T47D (cell line): ENCODE data around the gene TOR3A.

Experiments used
- DNase-seq, 2 experiments: peaks; one replicate each; pipeline versions ENCODE4 v3.0.0 to v3.0.0-alpha.2; 2011 to 2012; ENCODE audit warnings: low read depth in 1 of 2, low spot score in 1 of 2
- JUND ChIP-seq: IDR thresholded peaks from 2 replicates; pipeline ENCODE4 v1.6.1; 2012; ENCODE audit warnings: low read depth
- in situ Hi-C: cut with HindIII; loops from 2 replicates; pipeline ENCODE4 v1.10.0; 2016; ENCODE audit warnings: low sequenced_read_pairs, low pct_unique_long_range_greater_than_20kb

The TOR3A gene

DNA sequence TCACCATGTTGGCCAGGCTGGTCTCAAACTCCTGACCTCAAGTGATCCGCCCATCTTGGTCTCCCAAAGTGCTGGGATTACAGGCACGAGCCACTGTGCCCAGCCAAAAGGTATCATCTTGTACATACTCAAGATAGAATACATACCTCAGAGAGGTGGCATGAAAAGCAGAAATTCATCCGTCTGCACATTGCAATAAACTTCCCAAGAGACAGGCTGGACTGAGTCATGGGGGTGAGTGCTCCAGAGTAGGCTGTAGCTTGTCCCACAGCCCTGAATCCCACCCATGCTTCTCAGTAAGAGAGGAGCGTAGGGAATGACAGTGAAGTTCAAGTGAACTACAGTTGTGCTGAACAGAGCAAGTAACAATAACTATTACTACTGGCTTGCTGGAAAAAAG is 19.7 kb downstream of the TOR3A start:
- TF ChIP-seq JUND = no peak
- in situ Hi-C loops = no loop called here
- DNase-seq = no peak

DNA sequence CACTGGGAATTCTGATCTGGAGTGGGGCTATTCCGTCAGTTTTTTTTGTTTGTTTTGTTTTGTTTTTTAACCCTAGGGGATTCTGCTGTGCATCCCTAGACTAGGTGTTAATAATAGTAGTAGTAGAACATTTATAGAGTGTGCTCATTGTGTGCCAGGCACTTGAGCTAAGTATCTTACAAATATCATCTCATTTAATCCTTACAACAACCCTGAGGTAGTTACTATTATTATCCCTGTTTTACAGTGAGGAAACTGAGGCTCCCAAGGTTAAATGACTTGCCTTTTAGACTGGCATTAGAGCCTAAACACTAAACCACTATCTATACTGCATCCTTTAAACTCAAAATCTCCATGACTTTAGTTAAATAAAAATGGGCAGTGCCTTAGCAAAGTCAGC is 22.1 kb downstream of the TOR3A start:
- TF ChIP-seq JUND = no peak
- in situ Hi-C loops = no loop called here
- no peak for DNase-seq

DNA sequence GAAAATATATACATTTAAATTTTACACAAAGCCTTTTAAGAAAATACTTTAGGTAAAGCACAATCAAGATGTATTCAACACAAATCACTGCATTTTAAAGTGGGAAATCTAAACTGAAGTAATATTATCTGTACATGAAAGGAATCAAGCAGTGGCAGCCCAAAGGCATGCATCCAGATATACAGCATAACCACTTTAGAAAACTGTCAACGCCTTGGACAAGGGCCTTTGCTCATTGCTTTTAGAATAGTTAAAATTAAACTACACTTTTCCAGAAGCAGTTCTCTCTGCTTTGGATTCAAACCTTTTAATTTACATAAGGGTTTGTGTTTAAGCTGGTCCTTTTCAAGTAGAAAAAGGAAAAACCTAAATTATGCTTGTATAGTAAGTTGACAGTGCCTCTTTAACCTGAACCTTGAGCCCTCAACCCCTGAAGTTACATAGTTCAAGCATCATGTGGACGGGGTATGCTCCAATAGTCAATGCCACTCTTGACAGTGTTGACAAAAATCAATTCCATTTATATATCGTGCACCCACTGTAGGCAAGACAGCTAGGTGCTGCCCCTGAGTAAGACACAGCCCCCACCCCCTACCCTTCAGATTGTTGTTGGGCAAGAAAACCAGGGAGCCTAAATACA is 22.9 kb downstream of the TOR3A start:
- in situ Hi-C loops = no loop called here
- no peak for DNase-seq
- TF ChIP-seq JUND = no peak

DNA sequence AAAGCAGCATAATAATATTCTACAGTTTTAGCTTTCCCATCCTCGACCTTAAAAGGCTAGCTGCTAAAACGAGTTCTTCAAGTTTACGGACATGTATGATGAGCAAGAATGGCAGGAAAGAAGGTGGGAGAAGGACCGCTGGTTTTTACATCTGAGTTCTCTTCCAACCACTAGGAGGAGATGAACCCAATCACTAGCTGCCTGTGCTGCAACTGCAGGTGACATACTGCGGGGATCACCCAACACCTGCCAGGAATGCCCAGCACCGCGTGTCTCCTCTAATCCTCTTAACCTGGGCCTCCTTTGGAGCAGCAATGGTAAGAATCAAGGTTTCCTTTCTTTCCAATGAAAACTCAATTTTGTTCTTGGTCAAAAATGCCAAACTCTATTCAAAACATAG is 23.5 kb downstream of the TOR3A start:
- no peak for TF ChIP-seq JUND
- in situ Hi-C loops = no loop called here
- peak; percentile 65 to 82 for DNase-seq

GRCh38 chr1:179107706-179108629 is 26.1 kb downstream of the TOR3A start:
- no peak for TF ChIP-seq JUND
- DNase-seq = no peak
- in situ Hi-C loops = no loop called here

DNA sequence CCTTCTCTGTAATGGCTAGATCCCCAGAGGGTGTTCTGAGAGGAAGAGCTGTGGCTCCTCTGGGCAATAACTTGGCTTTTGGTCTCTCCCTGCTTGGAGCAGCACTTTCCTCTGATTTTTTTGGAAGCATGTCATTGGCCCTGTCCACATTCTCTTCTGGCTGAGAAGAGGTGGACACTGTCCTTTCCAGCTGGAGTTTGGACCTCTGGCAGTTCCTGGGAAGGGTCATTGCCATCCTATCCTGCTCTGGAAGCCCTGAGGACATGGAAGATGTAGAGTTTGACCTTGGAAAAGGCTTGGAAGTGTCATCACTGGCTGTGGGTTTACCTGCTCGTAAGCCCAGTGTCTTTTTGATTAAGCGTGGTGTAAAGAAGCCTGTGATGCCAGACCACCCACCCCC is 26.8 kb downstream of the TOR3A start:
- DNase-seq = no peak
- in situ Hi-C loops = no loop called here

DNA sequence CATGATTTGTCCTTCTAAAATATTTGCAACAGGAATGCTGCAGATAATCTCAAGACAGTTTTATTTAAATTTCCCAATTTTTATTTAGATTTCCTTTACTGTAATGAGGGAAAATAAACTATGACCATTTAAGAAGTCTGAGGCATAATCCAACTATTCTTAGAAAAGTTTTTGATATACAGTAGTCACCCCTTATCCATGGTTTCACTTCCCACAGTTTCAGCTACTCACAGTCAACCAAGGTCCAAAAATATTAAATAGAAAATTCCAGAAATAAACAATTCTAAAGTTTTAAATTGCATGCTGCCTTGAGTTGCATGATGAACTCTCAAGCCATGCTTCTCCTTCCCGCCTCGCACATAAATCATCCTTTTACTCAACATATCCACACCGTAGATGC is 33.3 kb downstream of the TOR3A start:
- no peak for DNase-seq
- in situ Hi-C loops = no loop called here
- TF ChIP-seq JUND = no peak

More for the DNA sequence above, 26.8 kb downstream of the TOR3A start:
- TF ChIP-seq JUND = no peak

DNA sequence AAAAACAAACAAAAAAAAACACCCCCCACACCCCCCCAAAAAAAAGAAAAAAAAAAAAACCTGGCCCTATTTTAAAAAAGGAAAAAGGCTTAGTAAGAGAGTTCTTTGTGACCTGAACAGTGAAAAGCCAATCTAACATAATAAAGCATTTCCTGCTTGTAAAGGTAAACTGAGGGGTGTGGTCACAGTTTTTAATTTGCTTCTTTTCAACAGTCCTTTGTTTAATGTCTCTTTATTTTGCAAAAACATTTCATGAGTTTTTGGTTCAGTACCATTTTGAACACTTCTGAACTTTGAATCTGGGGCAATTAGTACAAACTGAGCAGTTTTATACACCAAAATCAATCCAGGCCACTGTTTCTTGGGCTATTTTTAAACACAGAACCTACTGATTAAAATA is 37.6 kb downstream of the TOR3A start:
- in situ Hi-C loops = no loop called here
- DNase-seq = no peak
- TF ChIP-seq JUND = no peak

- in situ Hi-C loops = no loop called here
- TF ChIP-seq JUND = no peak
- no peak for DNase-seq
Measured at GRCh38 chr1:179120736-179121135, 38.9 kb downstream of the TOR3A start.

GRCh38 chr1:179121159-179121938 is 39.5 kb downstream of the TOR3A start:
- DNase-seq = peak in 1 of 2 experiments; percentile 73
- no peak for TF ChIP-seq JUND
- in situ Hi-C loops = no loop called here

- TF ChIP-seq JUND = no peak
- no peak for DNase-seq
- in situ Hi-C loops = no loop called here
Measured at GRCh38 chr1:179124873-179125272, 43.0 kb downstream of the TOR3A start.

GRCh38 chr1:179126338-179127060 is 44.6 kb downstream of the TOR3A start:
- DNase-seq = no peak
- in situ Hi-C loops = no loop called here
- TF ChIP-seq JUND = no peak
